DOHH2 (cell line): ENCODE results near the gene LY6G5C.

Experiments
- EZH2phosphoT487 ChIP-seq: fragments of 200-600 bp; sonication (generic); IDR thresholded peaks from 2 replicates; pipeline ENCODE4 v1.6.1; 2017; ENCODE audit warnings: borderline replicate concordance, mild to moderate bottlenecking, antibody characterized with exemption, low read length, moderate library complexity, mixed read lengths
- TF ChIP-seq, protein P1 (sequence below): fragments of 200-600 bp; sonication (generic); IDR thresholded peaks from one replicate; pipeline ENCODE4 v1.5.1; 2014; ENCODE audit warnings: antibody characterized with exemption, mild to moderate bottlenecking, low read depth, low read length; ENCODE audit not compliant: poor library complexity, severe bottlenecking

DNA sequence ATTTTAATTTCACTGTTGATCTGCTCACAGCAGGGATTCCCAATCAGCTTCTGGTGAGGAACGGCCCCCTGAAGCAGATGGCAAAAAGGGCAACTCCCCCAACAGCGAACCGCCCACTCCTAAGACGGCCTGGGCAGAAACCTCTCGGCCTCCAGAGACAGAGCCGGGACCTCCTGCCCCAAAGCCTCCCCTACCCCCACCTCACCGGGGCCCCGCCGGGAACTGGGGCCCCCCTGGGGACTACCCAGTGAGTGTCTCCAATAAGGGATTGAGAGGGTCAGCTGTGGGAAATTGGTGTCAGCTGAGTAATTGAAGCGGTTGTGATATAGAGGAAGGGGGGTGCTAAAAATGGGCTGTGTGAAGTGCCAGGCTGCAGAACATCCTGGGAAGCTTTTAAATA, 53.9 kb downstream of the LY6G5C start:
- TF ChIP-seq EZH2phosphoT487 = no peak
- TF ChIP-seq, protein P1, sequence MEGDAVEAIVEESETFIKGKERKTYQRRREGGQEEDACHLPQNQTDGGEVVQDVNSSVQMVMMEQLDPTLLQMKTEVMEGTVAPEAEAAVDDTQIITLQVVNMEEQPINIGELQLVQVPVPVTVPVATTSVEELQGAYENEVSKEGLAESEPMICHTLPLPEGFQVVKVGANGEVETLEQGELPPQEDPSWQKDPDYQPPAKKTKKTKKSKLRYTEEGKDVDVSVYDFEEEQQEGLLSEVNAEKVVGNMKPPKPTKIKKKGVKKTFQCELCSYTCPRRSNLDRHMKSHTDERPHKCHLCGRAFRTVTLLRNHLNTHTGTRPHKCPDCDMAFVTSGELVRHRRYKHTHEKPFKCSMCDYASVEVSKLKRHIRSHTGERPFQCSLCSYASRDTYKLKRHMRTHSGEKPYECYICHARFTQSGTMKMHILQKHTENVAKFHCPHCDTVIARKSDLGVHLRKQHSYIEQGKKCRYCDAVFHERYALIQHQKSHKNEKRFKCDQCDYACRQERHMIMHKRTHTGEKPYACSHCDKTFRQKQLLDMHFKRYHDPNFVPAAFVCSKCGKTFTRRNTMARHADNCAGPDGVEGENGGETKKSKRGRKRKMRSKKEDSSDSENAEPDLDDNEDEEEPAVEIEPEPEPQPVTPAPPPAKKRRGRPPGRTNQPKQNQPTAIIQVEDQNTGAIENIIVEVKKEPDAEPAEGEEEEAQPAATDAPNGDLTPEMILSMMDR = no peak
